H1 (cell line): ENCODE results near the gene ADA. TPM values are rescaled to one million over a fixed set of nuclear protein-coding genes. Genes with fewer than 3 reads are reported as not detected.

ENCODE experiments used
- CTCF ChIA-PET: fragments of 300-600 bp; sonication (Branson Sonifier 250); formaldehyde crosslinking; loops from one replicate; lab custom pipeline; 2021; ENCODE audit not compliant: partially characterized antibody; lab: Charles Lee
- POLR2A ChIA-PET: fragments of 300-600 bp; sonication (Branson Sonifier 250); formaldehyde crosslinking; loops from one replicate; lab custom pipeline; 2021; ENCODE audit warnings: inconsistent platforms; ENCODE audit not compliant: partially characterized antibody; lab: Charles Lee
- DNase-seq, 2 experiments: peaks; one replicate each; pipeline versions ENCODE4 v3.0.0 to v3.0.0-alpha.2; 2010 to 2022; ENCODE audit warnings: low spot score in 2 of 2, low read depth in 1 of 2, mixed read lengths in 1 of 2
- FAIRE-seq: peaks from 2 replicates; lab custom pipeline; 2011; peaks lifted over from hg19 to GRCh38; lab: Jason Lieb, UNC
- H2AFZ ChIP-seq: 2 replicates; pipeline ENCODE4 v1.8.1; 2012; ENCODE audit warnings: low read length, inconsistent platforms
- H2AK5ac ChIP-seq: 2 replicates; pipeline ENCODE4 v1.6.1; 2013; ENCODE audit warnings: low read depth, low read length
- H2BK120ac ChIP-seq: replicated peaks from 2 replicates; pipeline ENCODE3; 2013; ENCODE audit warnings: low read depth, low read length, inconsistent platforms
- H2BK12ac ChIP-seq: 2 replicates; pipeline ENCODE4 v1.6.1; 2013; ENCODE audit warnings: low read depth, low read length
- H2BK15ac ChIP-seq: 2 replicates; pipeline ENCODE4 v1.6.1; 2013; ENCODE audit warnings: low read length
- H2BK20ac ChIP-seq: 2 replicates; pipeline ENCODE4 v1.6.1; 2013; ENCODE audit warnings: low read length
- H2BK5ac ChIP-seq: 2 replicates; pipeline ENCODE4 v1.6.1; 2013; ENCODE audit warnings: low read depth, low read length
- H3K14ac ChIP-seq: 2 replicates; pipeline ENCODE4 v1.6.1; 2013; ENCODE audit warnings: inconsistent platforms; ENCODE audit not compliant: insufficient read length
- H3K18ac ChIP-seq: 2 replicates; pipeline ENCODE4 v1.6.1; 2013; ENCODE audit warnings: low read length; ENCODE audit errors: extremely low read depth
- H3K23ac ChIP-seq: 2 replicates; pipeline ENCODE4 v1.6.1; 2013; ENCODE audit warnings: inconsistent platforms; ENCODE audit not compliant: insufficient read length
- H3K23me2 ChIP-seq: 2 replicates; pipeline ENCODE4 v1.6.1; 2013; ENCODE audit warnings: low read depth, low read length
- H3K27ac ChIP-seq: 2 replicates; pipeline ENCODE4 v1.6.1; 2011; ENCODE audit warnings: low read depth, low read length, inconsistent platforms
- H3K27me3 ChIP-seq, 4 experiments: replicated peaks in 1 of 4; 1 replicate in 1 of 4; 2 replicates in 3 of 4; pipeline versions ENCODE4 v1.6.1 to v1.8.1; 2011 to 2013; ENCODE audit warnings: low read length in 3 of 4, mild to moderate bottlenecking in 3 of 4, inconsistent platforms in 2 of 4, mixed read lengths in 2 of 4, moderate library complexity in 1 of 4; ENCODE audit not compliant: control insufficient read depth in 3 of 4, insufficient read depth in 3 of 4; ENCODE audit errors: extremely low read depth in 1 of 4
- H3K36me3 ChIP-seq, 4 experiments: 2 replicates each; pipeline versions ENCODE4 v1.6.1 to v1.8.1; 2011 to 2013; ENCODE audit warnings: mild to moderate bottlenecking in 4 of 4, low read length in 3 of 4, moderate library complexity in 2 of 4, control low read depth in 1 of 4, inconsistent platforms in 1 of 4; ENCODE audit not compliant: insufficient read depth in 4 of 4, control insufficient read depth in 2 of 4
- H3K4ac ChIP-seq: replicated peaks from 2 replicates; pipeline ENCODE3; 2013; ENCODE audit warnings: low read length, low read depth, mixed read lengths, inconsistent platforms; ENCODE audit not compliant: insufficient read length
- H3K4me1 ChIP-seq, 4 experiments: replicated peaks in 1 of 4; 1 replicate in 1 of 4; 2 replicates in 3 of 4; pipeline versions ENCODE4 v1.6.1 to v1.8.1; 2011 to 2013; ENCODE audit warnings: low read length in 3 of 4, inconsistent platforms in 2 of 4, mixed read lengths in 1 of 4; ENCODE audit not compliant: insufficient read depth in 4 of 4, control insufficient read depth in 3 of 4
- H3K4me2 ChIP-seq, 2 experiments: 2 replicates each; pipeline versions ENCODE4 v1.6.1 to v1.8.1; 2011 to 2013; ENCODE audit warnings: low read depth in 2 of 2, low read length in 2 of 2, control low read depth in 1 of 2, inconsistent platforms in 1 of 2, mild to moderate bottlenecking in 1 of 2; ENCODE audit not compliant: insufficient read depth in 1 of 2
- H3K4me3 ChIP-seq, 4 experiments: fragments of 200-600, 300-600 bp in 1 of 4; sonication (generic), shearing (Covaris generic), sonication (Bioruptor Twin) in 1 of 4; 2 replicates each; pipeline versions ENCODE4 v1.5.1 to v1.8.1; 2011 to 2016; ENCODE audit warnings: low read length in 4 of 4, low read depth in 3 of 4, control low read depth in 2 of 4, inconsistent platforms in 2 of 4, mild to moderate bottlenecking in 2 of 4, mixed read lengths in 1 of 4, moderate library complexity in 1 of 4; ENCODE audit not compliant: insufficient read depth in 2 of 4; ENCODE audit errors: extremely low read depth in 1 of 4
- H3K56ac ChIP-seq: replicated peaks from 2 replicates; pipeline ENCODE3; 2013; ENCODE audit warnings: low read depth, mild to moderate bottlenecking, mixed read lengths, low read length, inconsistent platforms; ENCODE audit not compliant: insufficient read length
- H3K79me1 ChIP-seq: 2 replicates; pipeline ENCODE4 v1.6.1; 2013; ENCODE audit warnings: low read depth, low read length, control low read depth
- H3K79me2 ChIP-seq, 2 experiments: 2 replicates each; pipeline versions ENCODE4 v1.6.1 to v1.8.1; 2012 to 2013; ENCODE audit warnings: low read length in 2 of 2, mild to moderate bottlenecking in 2 of 2, inconsistent platforms in 1 of 2; ENCODE audit not compliant: insufficient read depth in 2 of 2, control insufficient read depth in 1 of 2
- H3K9ac ChIP-seq, 4 experiments: replicated peaks in 1 of 4; 1 replicate in 1 of 4; 2 replicates in 3 of 4; pipeline versions ENCODE4 v1.6.1 to v1.8.1; 2011 to 2013; ENCODE audit warnings: low read depth in 3 of 4, low read length in 3 of 4, control low read depth in 2 of 4, mild to moderate bottlenecking in 2 of 4, moderate library complexity in 2 of 4, inconsistent platforms in 1 of 4; ENCODE audit errors: extremely low read depth in 1 of 4
- H3K9me3 ChIP-seq, 2 experiments: 2 replicates each; pipeline versions ENCODE4 v1.6.1 to v1.8.1; 2012 to 2013; ENCODE audit warnings: mild to moderate bottlenecking in 2 of 2, moderate library complexity in 2 of 2, control low read depth in 1 of 2, inconsistent platforms in 1 of 2, low read depth in 1 of 2, low read length in 1 of 2, mixed read lengths in 1 of 2; ENCODE audit not compliant: insufficient read depth in 2 of 2
- H4K20me1 ChIP-seq, 2 experiments: replicated peaks in 1 of 2; 2 replicates each; pipeline versions ENCODE3 to v1.8.1; 2011 to 2013; ENCODE audit warnings: inconsistent platforms in 2 of 2, low read length in 2 of 2, mild to moderate bottlenecking in 1 of 2; ENCODE audit not compliant: insufficient read depth in 2 of 2, control insufficient read depth in 1 of 2
- H4K5ac ChIP-seq: 2 replicates; pipeline ENCODE4 v1.6.1; 2013; ENCODE audit warnings: low read length, low read depth, mixed read lengths, inconsistent platforms; ENCODE audit not compliant: insufficient read length
- H4K8ac ChIP-seq: 2 replicates; pipeline ENCODE4 v1.8.0; 2013; ENCODE audit warnings: mild to moderate bottlenecking, moderate library complexity, low read length, inconsistent platforms; ENCODE audit not compliant: insufficient read depth; ENCODE audit errors: extremely low read depth
- H4K91ac ChIP-seq: replicated peaks from 2 replicates; pipeline ENCODE3; 2013; ENCODE audit warnings: low read length, mixed read lengths, inconsistent platforms; ENCODE audit not compliant: insufficient read length
- CTCF ChIP-seq, 3 experiments: IDR thresholded peaks; 1 replicate in 2 of 3; 2 replicates in 1 of 3; pipeline versions ENCODE4 v1.5.1 to v1.6.1; 2011; ENCODE audit warnings: low read length in 3 of 3, mild to moderate bottlenecking in 3 of 3, inconsistent platforms in 2 of 3, low read depth in 1 of 3, moderate library complexity in 1 of 3; ENCODE audit not compliant: insufficient read depth in 1 of 3; ENCODE audit errors: control extremely low read depth in 1 of 3
- POU5F1 ChIP-seq: IDR thresholded peaks from 2 replicates; pipeline ENCODE4 v1.6.1; 2011; ENCODE audit warnings: low read depth, mild to moderate bottlenecking, low read length, moderate library complexity
- WGBS, 2 experiments: shearing (Covaris generic) in 1 of 2; methylation state at CpG; one replicate each; pipeline versions ENCODE4 v1.1.6 to v1.1.7; 2013 to 2015; ENCODE audit warnings: low lambda C conversion rate in 2 of 2, mixed read lengths in 2 of 2, inconsistent platforms in 1 of 2, low coverage in 1 of 2, missing lambda C conversion rate in 1 of 2; ENCODE audit not compliant: insufficient replicate concordance in 2 of 2, insufficient coverage in 1 of 2, insufficient read length in 1 of 2; ENCODE audit errors: extremely low coverage in 1 of 2, missing lambda C conversion rate in 1 of 2; 5-methylcytosine and 5-hydroxymethylcytosine counted together
- polyA plus RNA-seq, 7 experiments: library from polyadenylated mRNA; depleted of rRNA in 3 of 7; stranded (reverse) in 5 of 7; unstranded in 2 of 7; fragments of >200 nt in 5 of 7; fragments of 200-250 nt in 2 of 7; gene quantifications; 1 replicate in 5 of 7; 2 replicates in 1 of 7; 4 replicates in 1 of 7; pipeline versions ENCODE4 v1.2.1 to v1.2.3, GENCODE V29; 2011 to 2013; ENCODE audit warnings: missing spikeins in 2 of 7, mixed read lengths in 2 of 7
- total RNA-seq: library from RNA; stranded (reverse); fragmentation: NEBNext Ultra II Directional; extraction: Animal tissue kit (Norgen Biotek cat#: 25700); gene quantifications from 2 replicates; pipeline ENCODE4 v1.2.1, GENCODE V29; 2021

The ADA gene
- total and polyA plus RNA-seq, 2 of the 8 experiments (the other 6 are each of a cell fraction or from before 2014, with no cell fraction given), result 19.9 to 32.8 TPM

GRCh38 chr20:44598423-44599305 lies 52.8 kb downstream of the ADA start:
- CTCF ChIA-PET, result interaction anchor here (0.6 to 2.6 kb wide), 15 partner anchors 10 to 373 kb away, joined by 3 to 31 read pairs (median 5); no protein-coding TSS in a partner anchor
- H3K9ac ChIP-seq, result no peak overlapping the region

More at GRCh38 chr20:44598423-44599305, 52.8 kb downstream of the ADA start:
- TF ChIP-seq CTCF (IDR thresholded peaks at IDR 0.05; ENCODE audit: control extremely low read depth in 1 of 3, insufficient read depth in 1 of 3, low read depth in 1 of 3, low read length in 3 of 3) (peak in 1 of 3 experiments; percentile 20; a peak in 1 of 4 replicates), POU5F1 (no peak)
- H3K4me2 ChIP-seq, result no peak overlapping the region; a peak in 1 of 4 replicates
- FAIRE-seq (no peak), DNase-seq (no peak)
- H3K79me2 ChIP-seq, result no peaks in the 10 kb centered on the region
- H3K27ac ChIP-seq, result no peak overlapping the region
- no peak overlapping the region for H3K18ac ChIP-seq
- no peak overlapping the region for H4K8ac ChIP-seq
- no peak overlapping the region for H2AFZ ChIP-seq
- H3K9me3 ChIP-seq, result no peaks in the 10 kb centered on the region
- no peak overlapping the region for H4K91ac ChIP-seq
- no peak overlapping the region for H2BK15ac ChIP-seq
- H2AK5ac ChIP-seq, result no peak overlapping the region
- H3K4ac ChIP-seq, result peak overlapping the region; percentile 13
- WGBS, 2 experiments, result 84% methylated on average over 4 of the region's 4 CpGs; no CpG with 5 or more reads in 1 of the 2 experiments
- no peaks in the 10 kb centered on the region for H4K20me1 ChIP-seq
- H2BK20ac ChIP-seq, result no peak overlapping the region
- H2BK12ac ChIP-seq, result no peak overlapping the region
- H3K23ac ChIP-seq, result no peak overlapping the region
- H2BK5ac ChIP-seq, result no peak overlapping the region
- H3K56ac ChIP-seq, result no peak overlapping the region
- H3K27me3 ChIP-seq, result no peaks in the 10 kb centered on the region; a peak in 1 of 7 replicates
- H4K5ac ChIP-seq, result no peak overlapping the region
- H3K4me1 ChIP-seq, result peaks cover 12 to 24% (median 17%) of the 10 kb centered on the region in 4 experiments
- H3K23me2 ChIP-seq, result no peaks in the 10 kb centered on the region
- no peaks in the 10 kb centered on the region for H3K36me3 ChIP-seq
- H3K4me3 ChIP-seq, result no peak overlapping the region
- no peak overlapping the region for H3K14ac ChIP-seq
- no peaks in the 10 kb centered on the region for H3K79me1 ChIP-seq
- POLR2A ChIA-PET, result interaction anchor here (0.8 to 1.3 kb wide), 2 partner anchors 8 to 10 kb away, joined by 4 read pairs; no protein-coding TSS in a partner anchor
- H2BK120ac ChIP-seq, result no peak overlapping the region
